Measurements from ENCODE around the gene PRCD. TPM values are rescaled to one million over a fixed set of nuclear protein-coding genes. Genes with fewer than 3 reads are reported as not detected.

The PRCD gene
- total and polyA plus RNA-seq, 8 donors: 0.55 to 7.3 (median 1.1) TPM

DNA sequence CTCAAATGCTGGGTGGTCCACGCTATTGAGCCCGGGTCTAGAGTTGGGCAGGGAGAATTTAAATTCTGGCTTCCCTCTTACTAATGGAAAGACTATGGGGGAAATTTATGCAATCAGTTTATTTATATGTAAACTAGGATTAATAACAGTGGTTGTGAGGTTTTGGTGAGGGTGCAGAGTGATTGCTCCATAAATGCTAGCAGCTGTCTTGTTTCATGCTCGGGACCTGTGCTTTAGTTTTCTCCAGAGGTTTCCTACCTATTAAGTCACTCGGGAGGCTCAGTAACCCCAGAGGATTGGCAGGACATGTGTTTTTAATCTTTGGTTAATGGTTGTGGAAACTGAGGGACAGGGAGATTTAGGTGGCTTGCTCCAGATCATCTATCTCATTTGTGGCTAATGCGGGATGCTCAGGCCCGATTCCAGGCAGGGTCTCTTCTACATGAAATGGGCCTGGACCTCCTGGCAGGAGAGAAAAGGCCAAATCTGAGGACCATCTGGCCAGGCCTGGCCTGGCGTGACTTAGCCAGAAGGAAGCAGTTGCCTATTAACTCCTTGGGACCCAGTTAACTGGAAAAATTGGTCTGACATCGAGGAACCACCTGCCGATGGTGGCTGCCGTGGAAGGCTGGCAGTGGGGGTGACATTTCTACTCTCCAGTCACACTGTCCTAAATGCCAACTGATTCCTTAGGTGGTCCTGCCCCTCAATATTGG lies 2.1 kb downstream of the PRCD start:
- DNase-seq: peak in 1 of 6 donors; percentile 7
- 86 to 89% methylated on average over 10 of the region's 10 CpGs for WGBS, 2 donors
- H3K27me3 ChIP-seq: no peaks in the 10 kb centered on the region
- ATAC-seq: no peak
- intact Hi-C loops (cut with DNase I): no loop called here
- H3K27ac ChIP-seq: no peak overlapping the region
- H3K9me3 ChIP-seq: no peaks in the 10 kb centered on the region
- peaks cover 8 to 25% (median 15%) of the 10 kb centered on the region in 3 donors for H3K4me1 ChIP-seq
- H3K4me3 ChIP-seq: no peak overlapping the region
- no peak for FAIRE-seq
- no peaks in the 10 kb centered on the region for H3K36me3 ChIP-seq
- TF ChIP-seq, protein P1, sequence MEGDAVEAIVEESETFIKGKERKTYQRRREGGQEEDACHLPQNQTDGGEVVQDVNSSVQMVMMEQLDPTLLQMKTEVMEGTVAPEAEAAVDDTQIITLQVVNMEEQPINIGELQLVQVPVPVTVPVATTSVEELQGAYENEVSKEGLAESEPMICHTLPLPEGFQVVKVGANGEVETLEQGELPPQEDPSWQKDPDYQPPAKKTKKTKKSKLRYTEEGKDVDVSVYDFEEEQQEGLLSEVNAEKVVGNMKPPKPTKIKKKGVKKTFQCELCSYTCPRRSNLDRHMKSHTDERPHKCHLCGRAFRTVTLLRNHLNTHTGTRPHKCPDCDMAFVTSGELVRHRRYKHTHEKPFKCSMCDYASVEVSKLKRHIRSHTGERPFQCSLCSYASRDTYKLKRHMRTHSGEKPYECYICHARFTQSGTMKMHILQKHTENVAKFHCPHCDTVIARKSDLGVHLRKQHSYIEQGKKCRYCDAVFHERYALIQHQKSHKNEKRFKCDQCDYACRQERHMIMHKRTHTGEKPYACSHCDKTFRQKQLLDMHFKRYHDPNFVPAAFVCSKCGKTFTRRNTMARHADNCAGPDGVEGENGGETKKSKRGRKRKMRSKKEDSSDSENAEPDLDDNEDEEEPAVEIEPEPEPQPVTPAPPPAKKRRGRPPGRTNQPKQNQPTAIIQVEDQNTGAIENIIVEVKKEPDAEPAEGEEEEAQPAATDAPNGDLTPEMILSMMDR (IDR thresholded peaks at IDR 0.05): no peak

DNA sequence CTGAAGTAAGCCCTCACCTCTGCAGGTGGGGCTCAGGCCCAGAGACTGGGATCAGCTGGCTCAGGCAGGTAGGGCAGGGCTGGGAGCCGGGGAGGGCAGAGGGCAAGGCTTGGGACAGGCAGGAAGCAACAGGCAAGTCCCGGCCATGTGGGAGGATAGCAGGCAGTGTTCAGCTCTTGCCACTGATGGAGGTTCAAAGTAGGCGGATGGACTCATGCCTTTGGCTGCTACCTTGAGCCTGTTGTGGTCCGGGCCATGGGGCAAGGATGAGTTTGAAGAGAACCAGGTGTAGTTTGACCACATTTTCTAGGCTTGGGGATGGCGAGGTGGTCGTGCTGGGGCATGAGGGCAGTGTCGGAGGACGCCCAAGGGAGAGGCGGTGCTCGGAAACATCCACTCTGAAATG lies 2.7 kb downstream of the PRCD start:
- FAIRE-seq: no peak
- ATAC-seq: no peak
- H3K4me1 ChIP-seq: peaks cover 8 to 30% (median 18%) of the 10 kb centered on the region in 3 donors

DNA sequence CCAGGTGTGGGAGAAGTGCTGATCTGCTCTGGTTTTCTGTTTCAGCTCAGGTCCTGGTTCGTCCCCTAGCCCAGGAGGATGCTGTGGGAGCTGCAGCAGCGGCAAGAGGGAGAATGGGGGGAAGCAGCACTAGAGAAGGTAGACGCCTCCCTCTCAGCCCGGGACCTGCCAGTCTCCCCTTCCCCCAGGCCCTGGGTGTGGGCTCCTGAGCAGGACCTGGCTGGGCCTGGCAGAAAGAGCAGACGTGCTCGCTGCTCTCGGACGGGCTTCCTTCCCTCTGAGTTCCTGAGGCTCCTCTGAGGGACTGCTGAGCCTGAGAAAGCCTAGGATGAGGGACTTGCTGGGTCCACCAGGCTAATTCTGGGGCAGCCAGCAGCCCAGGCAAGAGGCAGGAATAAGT lies 3.1 kb downstream of the PRCD start:
- H3K4me1 ChIP-seq: peaks cover 8 to 30% (median 18%) of the 10 kb centered on the region in 3 donors
- FAIRE-seq: no peak
- intact Hi-C loops (cut with DNase I): no loop called here

More for the DNA sequence above, 2.7 kb downstream of the PRCD start:
- intact Hi-C loops (cut with DNase I): no loop called here
- TF ChIP-seq, protein P1 (IDR thresholded peaks at IDR 0.05): no peak
- Histone ChIP-seq H3K36me3 (no peaks in the 10 kb centered on the region), H3K4me3 (no peak overlapping the region), H3K9me3 (no peaks in the 10 kb centered on the region), H3K27me3 (no peaks in the 10 kb centered on the region), H3K27ac (no peak overlapping the region)
- peak in 1 of 6 donors; percentile 45 for DNase-seq
- 69 to 84% methylated on average over 10 of the region's 10 CpGs for WGBS, 2 donors

GRCh38 chr17:76543482-76543825 lies 3.6 kb downstream of the PRCD start:
- H3K27ac ChIP-seq: no peak overlapping the region
- DNase-seq (peak in 2 of 6 donors; percentile 9 to 33), FAIRE-seq (no peak), ATAC-seq (no peak)
- H3K27me3 ChIP-seq: no peaks in the 10 kb centered on the region
- no peaks in the 10 kb centered on the region for H3K36me3 ChIP-seq
- H3K9me3 ChIP-seq: no peaks in the 10 kb centered on the region
- intact Hi-C loops (cut with DNase I): no loop called here
- no peak overlapping the region for H3K4me3 ChIP-seq
- peaks cover 8 to 30% (median 18%) of the 10 kb centered on the region in 3 donors for H3K4me1 ChIP-seq
- TF ChIP-seq, protein P1 (IDR thresholded peaks at IDR 0.05): no peak
- 70 to 74% methylated on average over 6 of the region's 6 CpGs for WGBS, 2 donors

More for the DNA sequence above, 3.1 kb downstream of the PRCD start:
- WGBS, 2 donors: 76 to 80% methylated on average over 8 of the region's 8 CpGs
- Histone ChIP-seq H3K4me3 (no peak overlapping the region), H3K36me3 (no peaks in the 10 kb centered on the region), H3K27me3 (no peaks in the 10 kb centered on the region), H3K27ac (no peak overlapping the region), H3K9me3 (no peaks in the 10 kb centered on the region)
- TF ChIP-seq, protein P1 (IDR thresholded peaks at IDR 0.05): no peak
- peak in 2 of 6 donors; percentile 9 to 45 for DNase-seq
- no peak for ATAC-seq

Measured in pancreas (tissue), 10 donors.